SK-N-SH (cell line): ENCODE data around the gene KRT17. TPM values are rescaled to one million over a fixed set of nuclear protein-coding genes. Genes with fewer than 3 reads are reported as not detected.

ENCODE experiments used
- CTCF ChIA-PET: fragments of 300-600, 350-600 bp; formaldehyde crosslinking; extraction: SDS; loops from one replicate; lab custom pipeline; 2021; lab: Yijun Ruan, JAX
- POLR2A ChIA-PET: fragments of 350-600 bp; sonication (Branson Sonifier 250); formaldehyde crosslinking; extraction: SDS; loops from one replicate; lab custom pipeline; 2020; ENCODE audit warnings: antibody characterized with exemption, inconsistent platforms; lab: Yijun Ruan, JAX
- DNase-seq: peaks from one replicate; pipeline ENCODE4 v3.0.0; 2012
- H2AFZ ChIP-seq: fragments of 200-600 bp; sonication (generic); 2 replicates; pipeline ENCODE4 v1.8.1; 2016; ENCODE audit warnings: antibody characterized with exemption, mild to moderate bottlenecking, low read depth
- H3F3A ChIP-seq: fragments of 200-600 bp; sonication (generic); replicated peaks from 2 replicates; pipeline ENCODE3; 2016; ENCODE audit warnings: antibody characterized with exemption, mild to moderate bottlenecking; ENCODE audit not compliant: insufficient read depth
- H3K27ac ChIP-seq, 2 experiments: fragments of 200-500 bp in 1 of 2; fragments of 200-600 bp in 1 of 2; sonication (Bioruptor generic) in 1 of 2; sonication (generic), shearing (Covaris generic) in 1 of 2; 2 replicates each; pipeline versions ENCODE4 v1.5.1 to v1.6.1; 2014 to 2016; ENCODE audit warnings: low read depth in 2 of 2, inconsistent platforms in 1 of 2, low read length in 1 of 2, mild to moderate bottlenecking in 1 of 2, mixed read lengths in 1 of 2
- H3K27me3 ChIP-seq: fragments of 200-600 bp; sonication (generic), shearing (Covaris generic); 2 replicates; pipeline ENCODE4 v1.6.1; 2016; ENCODE audit warnings: mixed run types; ENCODE audit not compliant: insufficient read depth
- H3K36me3 ChIP-seq, 2 experiments: fragments of 200-500 bp in 1 of 2; fragments of 200-600 bp in 1 of 2; sonication (Bioruptor generic) in 1 of 2; sonication (generic) in 1 of 2; replicated peaks in 1 of 2; 2 replicates each; pipeline versions ENCODE3 to v1.5.1; 2014 to 2016; ENCODE audit warnings: low read length in 1 of 2, mild to moderate bottlenecking in 1 of 2; ENCODE audit not compliant: insufficient read depth in 2 of 2, control insufficient read depth in 1 of 2
- H3K4me1 ChIP-seq, 2 experiments: fragments of 200-500 bp in 1 of 2; fragments of 200-600 bp in 1 of 2; sonication (Bioruptor generic) in 1 of 2; sonication (generic), shearing (Covaris generic) in 1 of 2; 2 replicates each; pipeline versions ENCODE4 v1.5.1 to v1.6.1; 2014 to 2016; ENCODE audit warnings: low read depth in 1 of 2, low read length in 1 of 2, mixed run types in 1 of 2; ENCODE audit not compliant: insufficient read depth in 2 of 2, control insufficient read depth in 1 of 2
- H3K4me2 ChIP-seq: fragments of 200-600 bp; sonication (generic), shearing (Covaris generic); 2 replicates; pipeline ENCODE4 v1.6.1; 2017; ENCODE audit warnings: mixed run types
- H3K4me3 ChIP-seq, 2 experiments: fragments of 200-500 bp in 1 of 2; fragments of 200-600 bp in 1 of 2; sonication (Bioruptor generic) in 1 of 2; sonication (generic), shearing (Covaris generic) in 1 of 2; 2 replicates each; pipeline versions ENCODE4 v1.5.1 to v1.8.1; 2014 to 2016; ENCODE audit warnings: low read depth in 2 of 2, inconsistent platforms in 1 of 2, low read length in 1 of 2, mild to moderate bottlenecking in 1 of 2, mixed read lengths in 1 of 2, moderate library complexity in 1 of 2
- H3K79me2 ChIP-seq: fragments of 200-600 bp; sonication (generic); 2 replicates; pipeline ENCODE4 v1.8.1; 2017; ENCODE audit warnings: mild to moderate bottlenecking; ENCODE audit not compliant: insufficient read depth
- H3K9ac ChIP-seq: fragments of 200-600 bp; sonication (generic); 2 replicates; pipeline ENCODE4 v1.6.1; 2017; ENCODE audit warnings: mixed run types
- H3K9me2 ChIP-seq: fragments of 200-600 bp; sonication (generic); 2 replicates; pipeline ENCODE4 v1.6.1; 2017; ENCODE audit warnings: mixed run types
- H3K9me3 ChIP-seq: fragments of 200-600 bp; sonication (generic); 2 replicates; pipeline ENCODE4 v1.6.1; 2017; ENCODE audit warnings: mixed run types, mild to moderate bottlenecking, moderate library complexity
- H4K20me1 ChIP-seq: fragments of 200-600 bp; sonication (generic); 2 replicates; pipeline ENCODE4 v1.6.1; 2017; ENCODE audit warnings: mild to moderate bottlenecking, mixed run types; ENCODE audit not compliant: insufficient read depth
- ELF1 ChIP-seq: IDR thresholded peaks from 2 replicates; pipeline ENCODE4 v1.4.0; 2012
- FOSL2 ChIP-seq: IDR thresholded peaks from 2 replicates; pipeline ENCODE4 v1.4.0; 2012; ENCODE audit warnings: low read depth, mild to moderate bottlenecking, moderate library complexity, borderline replicate concordance
- FOXJ3 ChIP-seq: sonication (generic); formaldehyde crosslinking; IDR thresholded peaks from 2 replicates; pipeline ENCODE4 v1.5.1; 2020; ENCODE audit warnings: mild to moderate bottlenecking, missing genetic modification reagents
- NRF1 ChIP-seq: IDR thresholded peaks from 2 replicates; pipeline ENCODE4 v1.6.1; 2012; ENCODE audit warnings: low read depth, mild to moderate bottlenecking, low read length
- RAD21 ChIP-seq: IDR thresholded peaks from 2 replicates; pipeline ENCODE4 v1.6.1; 2012; ENCODE audit warnings: mild to moderate bottlenecking, low read length
- RFX5 ChIP-seq: IDR thresholded peaks from 2 replicates; pipeline ENCODE4 v1.6.1; 2012; ENCODE audit warnings: mild to moderate bottlenecking, improper control_type of control experiment, low read length
- SMC3 ChIP-seq: IDR thresholded peaks from 2 replicates; pipeline ENCODE4 v1.6.1; 2012; ENCODE audit warnings: low read depth, low read length, improper control_type of control experiment
- TCF12 ChIP-seq: IDR thresholded peaks from 2 replicates; pipeline ENCODE4 v1.4.0; 2012
- TEAD4 ChIP-seq: IDR thresholded peaks from 2 replicates; pipeline ENCODE4 v1.4.0; 2012; ENCODE audit warnings: mild to moderate bottlenecking, borderline replicate concordance; ENCODE audit not compliant: insufficient read depth
- YY1 ChIP-seq: IDR thresholded peaks from 2 replicates; pipeline ENCODE4 v1.4.0; 2012; ENCODE audit warnings: low read depth, mild to moderate bottlenecking
- WGBS: methylation state at CpG from one replicate; pipeline ENCODE4 v1.1.6; 2017; ENCODE audit warnings: low lambda C conversion rate; 5-methylcytosine and 5-hydroxymethylcytosine counted together
- polyA plus RNA-seq, 3 experiments: library from polyadenylated mRNA; depleted of rRNA; stranded (reverse); fragments of >200 nt; gene quantifications; 2 replicates each; pipeline ENCODE4 v1.2.3, GENCODE V29; 2012
- TF ChIP-seq, protein P1 (sequence below): fragments of 150-350 bp; IDR thresholded peaks from 2 replicates; pipeline ENCODE4 v1.6.1; 2016; ENCODE audit warnings: mild to moderate bottlenecking, low read depth, low read length
- TF ChIP-seq, protein P2 (sequence below): IDR thresholded peaks from 2 replicates; pipeline ENCODE4 v1.4.0; 2012; ENCODE audit warnings: low read depth, borderline replicate concordance
- TF ChIP-seq, protein P3 (sequence below): fragments of 150-350 bp; IDR thresholded peaks from 2 replicates; pipeline ENCODE4 v1.6.1; 2017; ENCODE audit warnings: antibody characterized with exemption, low read length, low read depth, borderline replicate concordance
- TF ChIP-seq, protein P4 (sequence below): IDR thresholded peaks from 2 replicates; pipeline ENCODE4 v1.4.0; 2012; ENCODE audit warnings: low read depth, borderline replicate concordance
- TF ChIP-seq, protein P5 (sequence below): IDR thresholded peaks from 2 replicates; pipeline ENCODE4 v1.6.1; 2012; ENCODE audit warnings: mild to moderate bottlenecking, low read depth, low read length, moderate library complexity

The KRT17 gene
- polyA plus RNA-seq, 1 of the 3 experiments (the other 2 are of a cell fraction), result 0.39 TPM

DNA sequence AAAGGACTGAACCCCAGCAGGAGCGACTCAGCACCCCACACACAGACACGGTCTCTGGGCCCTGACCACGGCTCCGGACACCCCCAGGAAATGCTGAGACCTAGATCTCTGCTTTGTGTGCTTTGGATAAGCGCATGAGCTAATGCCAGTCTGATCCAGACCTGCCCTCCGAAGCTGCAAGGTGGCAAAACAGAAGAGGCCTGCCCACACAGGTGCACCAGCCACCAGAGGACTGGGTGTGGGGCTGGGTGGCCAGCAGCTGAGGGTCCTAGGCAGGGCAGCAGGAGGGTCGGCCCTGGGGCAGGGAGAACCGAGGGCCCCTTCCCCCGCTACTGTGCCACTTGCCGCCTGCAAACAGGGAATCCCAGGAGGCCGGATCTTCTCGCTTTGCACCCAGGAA lies 33.6 kb upstream of the KRT17 start:
- no peak overlapping the region for H3K9ac ChIP-seq
- no peaks in the 10 kb centered on the region for H3K9me2 ChIP-seq
- H3K9me3 ChIP-seq, result no peaks in the 10 kb centered on the region
- H4K20me1 ChIP-seq, result no peaks in the 10 kb centered on the region
- H3F3A ChIP-seq, result no peaks in the 10 kb centered on the region
- ChIA-PET POLR2A (no interaction called here), CTCF (interaction anchor here (0.6 to 20.6 kb wide), 6 partner anchors 8 to 801 kb away, joined by 3 to 646 read pairs (median 3); no protein-coding TSS in a partner anchor)
- TF ChIP-seq, protein P1, sequence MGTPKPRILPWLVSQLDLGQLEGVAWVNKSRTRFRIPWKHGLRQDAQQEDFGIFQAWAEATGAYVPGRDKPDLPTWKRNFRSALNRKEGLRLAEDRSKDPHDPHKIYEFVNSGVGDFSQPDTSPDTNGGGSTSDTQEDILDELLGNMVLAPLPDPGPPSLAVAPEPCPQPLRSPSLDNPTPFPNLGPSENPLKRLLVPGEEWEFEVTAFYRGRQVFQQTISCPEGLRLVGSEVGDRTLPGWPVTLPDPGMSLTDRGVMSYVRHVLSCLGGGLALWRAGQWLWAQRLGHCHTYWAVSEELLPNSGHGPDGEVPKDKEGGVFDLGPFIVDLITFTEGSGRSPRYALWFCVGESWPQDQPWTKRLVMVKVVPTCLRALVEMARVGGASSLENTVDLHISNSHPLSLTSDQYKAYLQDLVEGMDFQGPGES, result no peak
- TF ChIP-seq RAD21 (no peak), TEAD4 (no peak), FOXJ3 (CRISPR knock-in tag) (no peak), YY1 (no peak), FOSL2 (no peak)
- TF ChIP-seq, protein P2, sequence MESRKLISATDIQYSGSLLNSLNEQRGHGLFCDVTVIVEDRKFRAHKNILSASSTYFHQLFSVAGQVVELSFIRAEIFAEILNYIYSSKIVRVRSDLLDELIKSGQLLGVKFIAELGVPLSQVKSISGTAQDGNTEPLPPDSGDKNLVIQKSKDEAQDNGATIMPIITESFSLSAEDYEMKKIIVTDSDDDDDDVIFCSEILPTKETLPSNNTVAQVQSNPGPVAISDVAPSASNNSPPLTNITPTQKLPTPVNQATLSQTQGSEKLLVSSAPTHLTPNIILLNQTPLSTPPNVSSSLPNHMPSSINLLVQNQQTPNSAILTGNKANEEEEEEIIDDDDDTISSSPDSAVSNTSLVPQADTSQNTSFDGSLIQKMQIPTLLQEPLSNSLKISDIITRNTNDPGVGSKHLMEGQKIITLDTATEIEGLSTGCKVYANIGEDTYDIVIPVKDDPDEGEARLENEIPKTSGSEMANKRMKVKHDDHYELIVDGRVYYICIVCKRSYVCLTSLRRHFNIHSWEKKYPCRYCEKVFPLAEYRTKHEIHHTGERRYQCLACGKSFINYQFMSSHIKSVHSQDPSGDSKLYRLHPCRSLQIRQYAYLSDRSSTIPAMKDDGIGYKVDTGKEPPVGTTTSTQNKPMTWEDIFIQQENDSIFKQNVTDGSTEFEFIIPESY, result no peak
- TF ChIP-seq, protein P3, sequence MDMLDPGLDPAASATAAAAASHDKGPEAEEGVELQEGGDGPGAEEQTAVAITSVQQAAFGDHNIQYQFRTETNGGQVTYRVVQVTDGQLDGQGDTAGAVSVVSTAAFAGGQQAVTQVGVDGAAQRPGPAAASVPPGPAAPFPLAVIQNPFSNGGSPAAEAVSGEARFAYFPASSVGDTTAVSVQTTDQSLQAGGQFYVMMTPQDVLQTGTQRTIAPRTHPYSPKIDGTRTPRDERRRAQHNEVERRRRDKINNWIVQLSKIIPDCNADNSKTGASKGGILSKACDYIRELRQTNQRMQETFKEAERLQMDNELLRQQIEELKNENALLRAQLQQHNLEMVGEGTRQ, result no peak
- no peak for DNase-seq
- H3K4me3 ChIP-seq, result no peak overlapping the region
- no peak overlapping the region for H3K4me2 ChIP-seq
- H3K36me3 ChIP-seq, result no peaks in the 10 kb centered on the region
- no peak overlapping the region for H3K27ac ChIP-seq
- H3K27me3 ChIP-seq, result no peaks in the 10 kb centered on the region; the same call in 1 of the 2 replicates
- no peak overlapping the region for H2AFZ ChIP-seq
- 68% methylated on average over 6 of the region's 12 CpGs for WGBS
- no peaks in the 10 kb centered on the region; a peak in 1 of 4 replicates for H3K4me1 ChIP-seq
- H3K79me2 ChIP-seq, result no peaks in the 10 kb centered on the region

DNA sequence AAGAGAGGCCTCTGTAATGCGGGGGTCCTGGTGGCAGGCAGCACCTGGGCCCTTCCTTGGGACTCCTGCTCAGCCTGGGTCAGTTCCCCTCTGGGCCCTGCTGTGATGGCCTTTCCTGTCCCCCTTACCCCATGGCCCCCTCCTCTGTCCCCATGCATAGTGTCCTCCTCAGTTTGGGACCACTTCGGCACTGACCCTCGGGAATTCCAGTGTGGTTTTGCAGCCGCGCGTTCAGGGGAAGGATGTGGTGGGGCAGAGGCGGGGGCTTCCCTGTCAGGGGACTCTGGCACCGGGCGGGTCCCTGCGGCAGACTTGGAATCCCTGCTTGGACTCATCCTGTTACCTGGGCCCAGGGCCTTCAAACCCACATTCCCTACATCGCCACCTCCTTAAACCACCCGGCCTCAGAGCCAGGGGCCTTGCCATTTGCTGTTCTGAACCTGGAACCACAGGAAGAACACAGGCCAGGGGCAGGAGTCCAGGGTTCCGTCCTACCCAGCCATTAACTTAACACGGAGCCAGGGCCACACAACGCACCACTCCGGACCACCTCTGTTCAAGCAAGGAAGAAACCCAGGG lies 32.9 kb upstream of the KRT17 start:
- H3K9ac ChIP-seq, result no peak overlapping the region
- POLR2A ChIA-PET, result no interaction called here
- TF ChIP-seq SMC3 (no peak), RAD21 (no peak), ELF1 (no peak), TCF12 (no peak), TEAD4 (no peak), YY1 (no peak), RFX5 (no peak), NRF1 (no peak)
- TF ChIP-seq, protein P4, sequence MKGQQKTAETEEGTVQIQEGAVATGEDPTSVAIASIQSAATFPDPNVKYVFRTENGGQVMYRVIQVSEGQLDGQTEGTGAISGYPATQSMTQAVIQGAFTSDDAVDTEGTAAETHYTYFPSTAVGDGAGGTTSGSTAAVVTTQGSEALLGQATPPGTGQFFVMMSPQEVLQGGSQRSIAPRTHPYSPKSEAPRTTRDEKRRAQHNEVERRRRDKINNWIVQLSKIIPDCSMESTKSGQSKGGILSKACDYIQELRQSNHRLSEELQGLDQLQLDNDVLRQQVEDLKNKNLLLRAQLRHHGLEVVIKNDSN, result no peak
- TF ChIP-seq, protein P5, sequence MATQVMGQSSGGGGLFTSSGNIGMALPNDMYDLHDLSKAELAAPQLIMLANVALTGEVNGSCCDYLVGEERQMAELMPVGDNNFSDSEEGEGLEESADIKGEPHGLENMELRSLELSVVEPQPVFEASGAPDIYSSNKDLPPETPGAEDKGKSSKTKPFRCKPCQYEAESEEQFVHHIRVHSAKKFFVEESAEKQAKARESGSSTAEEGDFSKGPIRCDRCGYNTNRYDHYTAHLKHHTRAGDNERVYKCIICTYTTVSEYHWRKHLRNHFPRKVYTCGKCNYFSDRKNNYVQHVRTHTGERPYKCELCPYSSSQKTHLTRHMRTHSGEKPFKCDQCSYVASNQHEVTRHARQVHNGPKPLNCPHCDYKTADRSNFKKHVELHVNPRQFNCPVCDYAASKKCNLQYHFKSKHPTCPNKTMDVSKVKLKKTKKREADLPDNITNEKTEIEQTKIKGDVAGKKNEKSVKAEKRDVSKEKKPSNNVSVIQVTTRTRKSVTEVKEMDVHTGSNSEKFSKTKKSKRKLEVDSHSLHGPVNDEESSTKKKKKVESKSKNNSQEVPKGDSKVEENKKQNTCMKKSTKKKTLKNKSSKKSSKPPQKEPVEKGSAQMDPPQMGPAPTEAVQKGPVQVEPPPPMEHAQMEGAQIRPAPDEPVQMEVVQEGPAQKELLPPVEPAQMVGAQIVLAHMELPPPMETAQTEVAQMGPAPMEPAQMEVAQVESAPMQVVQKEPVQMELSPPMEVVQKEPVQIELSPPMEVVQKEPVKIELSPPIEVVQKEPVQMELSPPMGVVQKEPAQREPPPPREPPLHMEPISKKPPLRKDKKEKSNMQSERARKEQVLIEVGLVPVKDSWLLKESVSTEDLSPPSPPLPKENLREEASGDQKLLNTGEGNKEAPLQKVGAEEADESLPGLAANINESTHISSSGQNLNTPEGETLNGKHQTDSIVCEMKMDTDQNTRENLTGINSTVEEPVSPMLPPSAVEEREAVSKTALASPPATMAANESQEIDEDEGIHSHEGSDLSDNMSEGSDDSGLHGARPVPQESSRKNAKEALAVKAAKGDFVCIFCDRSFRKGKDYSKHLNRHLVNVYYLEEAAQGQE, result no peak
- TF ChIP-seq, all 33 proteins: peak for 0
- DNase-seq, result no peak
- H3K9me2 ChIP-seq, result no peaks in the 10 kb centered on the region
- no peaks in the 10 kb centered on the region for H3K9me3 ChIP-seq
- no peaks in the 10 kb centered on the region for H3K36me3 ChIP-seq
- no peaks in the 10 kb centered on the region; a peak in 1 of 4 replicates for H3K4me1 ChIP-seq
- H2AFZ ChIP-seq, result no peak overlapping the region
- H3K4me2 ChIP-seq, result no peak overlapping the region
- no peaks in the 10 kb centered on the region for H3K79me2 ChIP-seq
- no peaks in the 10 kb centered on the region for H3F3A ChIP-seq
- no peaks in the 10 kb centered on the region; the same call in 1 of the 2 replicates for H3K27me3 ChIP-seq
- no peak overlapping the region for H3K4me3 ChIP-seq
- CTCF ChIA-PET, result interaction anchor here (1.0 to 20.6 kb wide), 4 partner anchors 9 to 106 kb away, joined by 3 to 646 read pairs (median 260); no protein-coding TSS in a partner anchor
- 83% methylated on average over 16 of the region's 16 CpGs for WGBS
- no peak overlapping the region for H3K27ac ChIP-seq
- no peaks in the 10 kb centered on the region for H4K20me1 ChIP-seq
